GM19438 (cell line): ENCODE results near the gene WDR83.
"Not testable (repeated sequence)": the region's sequence is repeated elsewhere in the genome, so short reads cannot be mapped to it uniquely, and the experiment has no call there.

Experiments
- ATAC-seq: cut with Tn5 transposase; IDR thresholded peaks from one replicate; pipeline ENCODE4 v1.9.1; 2021; ENCODE audit warnings: low read depth; ENCODE audit not compliant: unreplicated experiment

WDR83 gene

GRCh38 chr19:12711187-12711586 is 44.6 kb downstream of the WDR83 start:
- no peak for ATAC-seq

- ATAC-seq, result not testable (repeated sequence)
These were observed 45.5 kb downstream of the WDR83 start for GRCh38 chr19:12712077-12712476.

- not testable (repeated sequence) for ATAC-seq
These were observed 46.7 kb downstream of the WDR83 start for GRCh38 chr19:12713304-12713703.

GRCh38 chr19:12715102-12715501 is 48.5 kb downstream of the WDR83 start:
- ATAC-seq, result no peak

- ATAC-seq, result no peak
These were observed 49.3 kb downstream of the WDR83 start for GRCh38 chr19:12715929-12716328.

- ATAC-seq, result no peak
These were observed 53.7 kb downstream of the WDR83 start for GRCh38 chr19:12720296-12720695.

GRCh38 chr19:12720851-12721655 is 54.4 kb downstream of the WDR83 start:
- no peak for ATAC-seq

- peak; percentile 36 for ATAC-seq
These were observed 55.3 kb downstream of the WDR83 start for GRCh38 chr19:12721656-12722565.

GRCh38 chr19:12722566-12723380 is 56.2 kb downstream of the WDR83 start:
- peak; percentile 73 for ATAC-seq

GRCh38 chr19:12723381-12723640 is 56.7 kb downstream of the WDR83 start:
- ATAC-seq, result no peak

- ATAC-seq, result no peak
These were observed 57.2 kb downstream of the WDR83 start, which contains the start of gene TNPO2 for GRCh38 chr19:12723641-12724426. Gene TNPO2 (minus strand): TSS chr19:12723932. CDS start chr19:12720977, 2,955 bp downstream.
